Measurements from ENCODE around the gene DPP4. TPM values are rescaled to one million over a fixed set of nuclear protein-coding genes. Genes with fewer than 3 reads are reported as not detected.

The DPP4 gene
- total and polyA plus RNA-seq, 2 of the 13 experiments (the other 11 are each of a cell fraction or from before 2014, with no cell fraction given) = 39.4 to 109 TPM

DNA sequence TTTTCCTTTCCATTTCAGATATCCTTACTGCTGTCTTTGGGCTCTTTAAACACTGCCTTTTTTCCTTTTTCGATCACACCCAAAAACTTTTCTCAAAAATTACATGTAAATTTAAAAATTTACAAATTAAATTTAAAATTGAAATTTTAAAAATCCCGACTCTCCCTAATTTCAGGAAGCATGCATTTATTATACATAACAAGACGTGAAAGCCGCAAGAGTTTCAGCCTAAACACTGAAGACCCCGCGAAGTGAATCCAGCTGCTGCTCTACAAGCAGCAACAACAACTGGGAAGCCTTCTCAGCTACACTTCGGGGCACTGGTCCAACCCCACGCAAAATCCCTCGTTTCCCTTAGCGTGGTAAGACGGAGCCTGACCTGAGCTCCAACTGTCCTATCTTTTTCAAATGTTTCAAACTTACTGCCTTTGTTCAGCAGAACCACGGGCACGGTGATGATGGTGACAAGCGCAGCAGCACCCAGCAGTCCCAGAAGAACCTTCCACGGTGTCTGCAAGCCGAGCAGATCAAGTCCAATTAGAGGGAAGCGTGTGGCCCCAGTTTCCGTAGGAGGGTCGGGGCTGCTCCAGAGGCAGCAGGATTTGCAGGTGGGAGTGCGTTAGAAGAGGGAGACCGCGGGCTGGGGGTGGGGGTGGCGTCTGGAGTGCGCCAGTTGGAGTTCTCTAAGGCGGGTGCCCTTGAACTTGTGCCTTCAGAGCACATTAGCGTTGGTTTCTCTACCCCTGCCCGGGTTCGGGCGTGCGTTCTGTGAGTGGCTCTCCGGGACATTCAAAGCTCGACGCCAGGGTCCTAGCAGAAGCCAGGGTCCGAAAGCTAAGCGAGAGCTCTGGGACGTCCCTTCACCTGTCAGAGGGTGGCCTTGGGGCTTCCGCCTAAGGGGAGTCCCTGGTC, 783 bp downstream of the DPP4 start (continued):
- peak; percentile 98 for TF ChIP-seq ZNF274 (CRISPR knock-in tag; IDR thresholded peaks at IDR 0.05)
- TF ChIP-seq RBM39 (IDR thresholded peaks at IDR 0.05; ENCODE audit: low read depth, low read length, poor library complexity, severe bottlenecking) = no peak
- peak; percentile 71 for TF ChIP-seq ZNF883 (CRISPR knock-in tag; IDR thresholded peaks at IDR 0.05; ENCODE audit: not compliant biosample characterization)
- no peak for TF ChIP-seq NKX3-1 (CRISPR knock-in tag; IDR thresholded peaks at IDR 0.05)
- TF ChIP-seq, protein P1, sequence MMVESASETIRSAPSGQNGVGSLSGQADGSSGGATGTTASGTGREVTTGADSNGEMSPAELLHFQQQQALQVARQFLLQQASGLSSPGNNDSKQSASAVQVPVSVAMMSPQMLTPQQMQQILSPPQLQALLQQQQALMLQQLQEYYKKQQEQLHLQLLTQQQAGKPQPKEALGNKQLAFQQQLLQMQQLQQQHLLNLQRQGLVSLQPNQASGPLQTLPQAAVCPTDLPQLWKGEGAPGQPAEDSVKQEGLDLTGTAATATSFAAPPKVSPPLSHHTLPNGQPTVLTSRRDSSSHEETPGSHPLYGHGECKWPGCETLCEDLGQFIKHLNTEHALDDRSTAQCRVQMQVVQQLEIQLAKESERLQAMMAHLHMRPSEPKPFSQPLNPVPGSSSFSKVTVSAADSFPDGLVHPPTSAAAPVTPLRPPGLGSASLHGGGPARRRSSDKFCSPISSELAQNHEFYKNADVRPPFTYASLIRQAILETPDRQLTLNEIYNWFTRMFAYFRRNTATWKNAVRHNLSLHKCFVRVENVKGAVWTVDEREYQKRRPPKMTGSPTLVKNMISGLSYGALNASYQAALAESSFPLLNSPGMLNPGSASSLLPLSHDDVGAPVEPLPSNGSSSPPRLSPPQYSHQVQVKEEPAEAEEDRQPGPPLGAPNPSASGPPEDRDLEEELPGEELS (CRISPR knock-in tag; IDR thresholded peaks at IDR 0.05) = no peak
- TF ChIP-seq MAF1 (CRISPR knock-in tag; IDR thresholded peaks at IDR 0.05; ENCODE audit: borderline replicate concordance) = no peak
- TF ChIP-seq SYNCRIP (IDR thresholded peaks at IDR 0.05; ENCODE audit: insufficient read depth, low read depth, low read length) = no peak
- TF ChIP-seq HOXA7 (CRISPR knock-in tag; IDR thresholded peaks at IDR 0.05) = no peak
- TF ChIP-seq ZNF446 (CRISPR knock-in tag; IDR thresholded peaks at IDR 0.05) = no peak
- TF ChIP-seq, protein P2, sequence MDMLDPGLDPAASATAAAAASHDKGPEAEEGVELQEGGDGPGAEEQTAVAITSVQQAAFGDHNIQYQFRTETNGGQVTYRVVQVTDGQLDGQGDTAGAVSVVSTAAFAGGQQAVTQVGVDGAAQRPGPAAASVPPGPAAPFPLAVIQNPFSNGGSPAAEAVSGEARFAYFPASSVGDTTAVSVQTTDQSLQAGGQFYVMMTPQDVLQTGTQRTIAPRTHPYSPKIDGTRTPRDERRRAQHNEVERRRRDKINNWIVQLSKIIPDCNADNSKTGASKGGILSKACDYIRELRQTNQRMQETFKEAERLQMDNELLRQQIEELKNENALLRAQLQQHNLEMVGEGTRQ (IDR thresholded peaks at IDR 0.05; ENCODE audit: low read depth, low read length) = no peak
- TF ChIP-seq, protein P2 (CRISPR knock-in tag; IDR thresholded peaks at IDR 0.05; ENCODE audit: borderline replicate concordance) = no peak
- no peak for TF ChIP-seq ZNF44 (CRISPR knock-in tag; IDR thresholded peaks at IDR 0.05)
- no peak for TF ChIP-seq U2AF2 (IDR thresholded peaks at IDR 0.05; ENCODE audit: low read depth, low read length)
- no peak for TF ChIP-seq IRX3 (CRISPR knock-in tag; IDR thresholded peaks at IDR 0.05; ENCODE audit: borderline replicate concordance, low read depth)
- TF ChIP-seq NFIB (CRISPR knock-in tag; IDR thresholded peaks at IDR 0.05; ENCODE audit: borderline replicate concordance) = no peak
- TF ChIP-seq ZNF552 (CRISPR knock-in tag; IDR thresholded peaks at IDR 0.05; ENCODE audit: borderline replicate concordance) = peak; percentile 86; the same call in 1 of the 2 replicates
- TF ChIP-seq, protein P3, sequence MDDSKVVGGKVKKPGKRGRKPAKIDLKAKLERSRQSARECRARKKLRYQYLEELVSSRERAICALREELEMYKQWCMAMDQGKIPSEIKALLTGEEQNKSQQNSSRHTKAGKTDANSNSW (CRISPR knock-in tag; IDR thresholded peaks at IDR 0.05; ENCODE audit: borderline replicate concordance) = no peak
- peak; percentile 33; the same call in 1 of the 2 replicates for TF ChIP-seq IKZF5 (CRISPR knock-in tag; IDR thresholded peaks at IDR 0.05)
- TF ChIP-seq ZNF530 (CRISPR knock-in tag; IDR thresholded peaks at IDR 0.05; ENCODE audit: low read depth) = no peak
- TF ChIP-seq, protein P4, sequence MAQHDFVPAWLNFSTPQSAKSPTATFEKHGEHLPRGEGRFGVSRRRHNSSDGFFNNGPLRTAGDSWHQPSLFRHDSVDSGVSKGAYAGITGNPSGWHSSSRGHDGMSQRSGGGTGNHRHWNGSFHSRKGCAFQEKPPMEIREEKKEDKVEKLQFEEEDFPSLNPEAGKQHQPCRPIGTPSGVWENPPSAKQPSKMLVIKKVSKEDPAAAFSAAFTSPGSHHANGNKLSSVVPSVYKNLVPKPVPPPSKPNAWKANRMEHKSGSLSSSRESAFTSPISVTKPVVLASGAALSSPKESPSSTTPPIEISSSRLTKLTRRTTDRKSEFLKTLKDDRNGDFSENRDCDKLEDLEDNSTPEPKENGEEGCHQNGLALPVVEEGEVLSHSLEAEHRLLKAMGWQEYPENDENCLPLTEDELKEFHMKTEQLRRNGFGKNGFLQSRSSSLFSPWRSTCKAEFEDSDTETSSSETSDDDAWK (CRISPR knock-in tag; IDR thresholded peaks at IDR 0.05) = no peak
